H1 (cell line): Measurements from ENCODE around the gene INPP4B. TPM values are rescaled to one million over a fixed set of nuclear protein-coding genes. Genes with fewer than 3 reads are reported as not detected.

ENCODE experiments used
- CTCF ChIA-PET: fragments of 300-600 bp; sonication (Branson Sonifier 250); formaldehyde crosslinking; loops from one replicate; lab custom pipeline; 2021; ENCODE audit not compliant: partially characterized antibody; lab: Charles Lee
- POLR2A ChIA-PET: fragments of 300-600 bp; sonication (Branson Sonifier 250); formaldehyde crosslinking; loops from one replicate; lab custom pipeline; 2021; ENCODE audit warnings: inconsistent platforms; ENCODE audit not compliant: partially characterized antibody; lab: Charles Lee
- DNase-seq, 2 experiments: peaks; one replicate each; pipeline versions ENCODE4 v3.0.0 to v3.0.0-alpha.2; 2010 to 2022; ENCODE audit warnings: low spot score in 2 of 2, low read depth in 1 of 2, mixed read lengths in 1 of 2
- FAIRE-seq: peaks from 2 replicates; lab custom pipeline; 2011; peaks lifted over from hg19 to GRCh38; lab: Jason Lieb, UNC
- H2AFZ ChIP-seq: 2 replicates; pipeline ENCODE4 v1.8.1; 2012; ENCODE audit warnings: low read length, inconsistent platforms
- H2AK5ac ChIP-seq: 2 replicates; pipeline ENCODE4 v1.6.1; 2013; ENCODE audit warnings: low read depth, low read length
- H2BK120ac ChIP-seq: replicated peaks from 2 replicates; pipeline ENCODE3; 2013; ENCODE audit warnings: low read depth, low read length, inconsistent platforms
- H2BK12ac ChIP-seq: 2 replicates; pipeline ENCODE4 v1.6.1; 2013; ENCODE audit warnings: low read depth, low read length
- H2BK15ac ChIP-seq: 2 replicates; pipeline ENCODE4 v1.6.1; 2013; ENCODE audit warnings: low read length
- H2BK20ac ChIP-seq: 2 replicates; pipeline ENCODE4 v1.6.1; 2013; ENCODE audit warnings: low read length
- H2BK5ac ChIP-seq: 2 replicates; pipeline ENCODE4 v1.6.1; 2013; ENCODE audit warnings: low read depth, low read length
- H3K14ac ChIP-seq: 2 replicates; pipeline ENCODE4 v1.6.1; 2013; ENCODE audit warnings: inconsistent platforms; ENCODE audit not compliant: insufficient read length
- H3K18ac ChIP-seq: 2 replicates; pipeline ENCODE4 v1.6.1; 2013; ENCODE audit warnings: low read length; ENCODE audit errors: extremely low read depth
- H3K23ac ChIP-seq: 2 replicates; pipeline ENCODE4 v1.6.1; 2013; ENCODE audit warnings: inconsistent platforms; ENCODE audit not compliant: insufficient read length
- H3K23me2 ChIP-seq: 2 replicates; pipeline ENCODE4 v1.6.1; 2013; ENCODE audit warnings: low read depth, low read length
- H3K27ac ChIP-seq: 2 replicates; pipeline ENCODE4 v1.6.1; 2011; ENCODE audit warnings: low read depth, low read length, inconsistent platforms
- H3K27me3 ChIP-seq, 4 experiments: replicated peaks in 1 of 4; 1 replicate in 1 of 4; 2 replicates in 3 of 4; pipeline versions ENCODE4 v1.6.1 to v1.8.1; 2011 to 2013; ENCODE audit warnings: low read length in 3 of 4, mild to moderate bottlenecking in 3 of 4, inconsistent platforms in 2 of 4, mixed read lengths in 2 of 4, moderate library complexity in 1 of 4; ENCODE audit not compliant: control insufficient read depth in 3 of 4, insufficient read depth in 3 of 4; ENCODE audit errors: extremely low read depth in 1 of 4
- H3K36me3 ChIP-seq, 4 experiments: 2 replicates each; pipeline versions ENCODE4 v1.6.1 to v1.8.1; 2011 to 2013; ENCODE audit warnings: mild to moderate bottlenecking in 4 of 4, low read length in 3 of 4, moderate library complexity in 2 of 4, control low read depth in 1 of 4, inconsistent platforms in 1 of 4; ENCODE audit not compliant: insufficient read depth in 4 of 4, control insufficient read depth in 2 of 4
- H3K4ac ChIP-seq: replicated peaks from 2 replicates; pipeline ENCODE3; 2013; ENCODE audit warnings: low read length, low read depth, mixed read lengths, inconsistent platforms; ENCODE audit not compliant: insufficient read length
- H3K4me1 ChIP-seq, 4 experiments: replicated peaks in 1 of 4; 1 replicate in 1 of 4; 2 replicates in 3 of 4; pipeline versions ENCODE4 v1.6.1 to v1.8.1; 2011 to 2013; ENCODE audit warnings: low read length in 3 of 4, inconsistent platforms in 2 of 4, mixed read lengths in 1 of 4; ENCODE audit not compliant: insufficient read depth in 4 of 4, control insufficient read depth in 3 of 4
- H3K4me2 ChIP-seq, 2 experiments: 2 replicates each; pipeline versions ENCODE4 v1.6.1 to v1.8.1; 2011 to 2013; ENCODE audit warnings: low read depth in 2 of 2, low read length in 2 of 2, control low read depth in 1 of 2, inconsistent platforms in 1 of 2, mild to moderate bottlenecking in 1 of 2; ENCODE audit not compliant: insufficient read depth in 1 of 2
- H3K4me3 ChIP-seq, 4 experiments: fragments of 200-600, 300-600 bp in 1 of 4; sonication (generic), shearing (Covaris generic), sonication (Bioruptor Twin) in 1 of 4; 2 replicates each; pipeline versions ENCODE4 v1.5.1 to v1.8.1; 2011 to 2016; ENCODE audit warnings: low read length in 4 of 4, low read depth in 3 of 4, control low read depth in 2 of 4, inconsistent platforms in 2 of 4, mild to moderate bottlenecking in 2 of 4, mixed read lengths in 1 of 4, moderate library complexity in 1 of 4; ENCODE audit not compliant: insufficient read depth in 2 of 4; ENCODE audit errors: extremely low read depth in 1 of 4
- H3K56ac ChIP-seq: replicated peaks from 2 replicates; pipeline ENCODE3; 2013; ENCODE audit warnings: low read depth, mild to moderate bottlenecking, mixed read lengths, low read length, inconsistent platforms; ENCODE audit not compliant: insufficient read length
- H3K79me1 ChIP-seq: 2 replicates; pipeline ENCODE4 v1.6.1; 2013; ENCODE audit warnings: low read depth, low read length, control low read depth
- H3K79me2 ChIP-seq, 2 experiments: 2 replicates each; pipeline versions ENCODE4 v1.6.1 to v1.8.1; 2012 to 2013; ENCODE audit warnings: low read length in 2 of 2, mild to moderate bottlenecking in 2 of 2, inconsistent platforms in 1 of 2; ENCODE audit not compliant: insufficient read depth in 2 of 2, control insufficient read depth in 1 of 2
- H3K9ac ChIP-seq, 4 experiments: replicated peaks in 1 of 4; 1 replicate in 1 of 4; 2 replicates in 3 of 4; pipeline versions ENCODE4 v1.6.1 to v1.8.1; 2011 to 2013; ENCODE audit warnings: low read depth in 3 of 4, low read length in 3 of 4, control low read depth in 2 of 4, mild to moderate bottlenecking in 2 of 4, moderate library complexity in 2 of 4, inconsistent platforms in 1 of 4; ENCODE audit errors: extremely low read depth in 1 of 4
- H3K9me3 ChIP-seq, 2 experiments: 2 replicates each; pipeline versions ENCODE4 v1.6.1 to v1.8.1; 2012 to 2013; ENCODE audit warnings: mild to moderate bottlenecking in 2 of 2, moderate library complexity in 2 of 2, control low read depth in 1 of 2, inconsistent platforms in 1 of 2, low read depth in 1 of 2, low read length in 1 of 2, mixed read lengths in 1 of 2; ENCODE audit not compliant: insufficient read depth in 2 of 2
- H4K20me1 ChIP-seq, 2 experiments: replicated peaks in 1 of 2; 2 replicates each; pipeline versions ENCODE3 to v1.8.1; 2011 to 2013; ENCODE audit warnings: inconsistent platforms in 2 of 2, low read length in 2 of 2, mild to moderate bottlenecking in 1 of 2; ENCODE audit not compliant: insufficient read depth in 2 of 2, control insufficient read depth in 1 of 2
- H4K5ac ChIP-seq: 2 replicates; pipeline ENCODE4 v1.6.1; 2013; ENCODE audit warnings: low read length, low read depth, mixed read lengths, inconsistent platforms; ENCODE audit not compliant: insufficient read length
- H4K8ac ChIP-seq: 2 replicates; pipeline ENCODE4 v1.8.0; 2013; ENCODE audit warnings: mild to moderate bottlenecking, moderate library complexity, low read length, inconsistent platforms; ENCODE audit not compliant: insufficient read depth; ENCODE audit errors: extremely low read depth
- H4K91ac ChIP-seq: replicated peaks from 2 replicates; pipeline ENCODE3; 2013; ENCODE audit warnings: low read length, mixed read lengths, inconsistent platforms; ENCODE audit not compliant: insufficient read length
- CBX8 ChIP-seq: fragments of 300-800, 300-1000 bp; sonication (generic); IDR thresholded peaks from 2 replicates; pipeline ENCODE4 v1.7.1; 2016; ENCODE audit warnings: low read depth, low read length, borderline replicate concordance
- CHD2 ChIP-seq: IDR thresholded peaks from 2 replicates; pipeline ENCODE4 v1.6.1; 2012; ENCODE audit warnings: low read length, improper control_type of control experiment
- CTBP2 ChIP-seq: IDR thresholded peaks from 2 replicates; pipeline ENCODE4 v1.7.0; 2011; ENCODE audit warnings: borderline replicate concordance, mild to moderate bottlenecking, moderate library complexity, mixed read lengths, low read length; ENCODE audit not compliant: insufficient read depth, insufficient read length
- E2F6 ChIP-seq: IDR thresholded peaks from 2 replicates; pipeline ENCODE4 v1.6.1; 2012; ENCODE audit warnings: inconsistent platforms
- HDAC2 ChIP-seq, 2 experiments: fragments of 300-600 bp in 1 of 2; sonication (generic) in 1 of 2; IDR thresholded peaks; 2 replicates each; pipeline ENCODE4 v1.6.1; 2011 to 2012; ENCODE audit warnings: low read depth in 2 of 2, low read length in 2 of 2, mild to moderate bottlenecking in 2 of 2, moderate library complexity in 2 of 2, borderline replicate concordance in 1 of 2, inconsistent platforms in 1 of 2
- MAFK ChIP-seq: IDR thresholded peaks from 2 replicates; pipeline ENCODE4 v1.6.1; 2012; ENCODE audit warnings: low read depth, mild to moderate bottlenecking, improper control_type of control experiment, low read length
- PHF8 ChIP-seq: fragments of 200-600 bp; sonication (generic); conservative IDR thresholded peaks from 2 replicates; pipeline ENCODE4 v1.7.1; 2012; ENCODE audit warnings: low read depth, mild to moderate bottlenecking, inconsistent platforms, low read length, moderate library complexity
- POLR2AphosphoS5 ChIP-seq: IDR thresholded peaks from 2 replicates; pipeline ENCODE4 v1.6.1; 2011; ENCODE audit warnings: low read depth, low read length
- POU5F1 ChIP-seq: IDR thresholded peaks from 2 replicates; pipeline ENCODE4 v1.6.1; 2011; ENCODE audit warnings: low read depth, mild to moderate bottlenecking, low read length, moderate library complexity
- TAF7 ChIP-seq: optimal IDR thresholded peaks from 2 replicates; pipeline ENCODE3; 2011; ENCODE audit warnings: low read depth, mild to moderate bottlenecking, inconsistent platforms, low read length, moderate library complexity, borderline replicate concordance
- TBP ChIP-seq: IDR thresholded peaks from 2 replicates; pipeline ENCODE4 v1.6.1; 2011; ENCODE audit warnings: low read depth, low read length, improper control_type of control experiment
- WGBS, 2 experiments: shearing (Covaris generic) in 1 of 2; methylation state at CpG; one replicate each; pipeline versions ENCODE4 v1.1.6 to v1.1.7; 2013 to 2015; ENCODE audit warnings: low lambda C conversion rate in 2 of 2, mixed read lengths in 2 of 2, inconsistent platforms in 1 of 2, low coverage in 1 of 2, missing lambda C conversion rate in 1 of 2; ENCODE audit not compliant: insufficient replicate concordance in 2 of 2, insufficient coverage in 1 of 2, insufficient read length in 1 of 2; ENCODE audit errors: extremely low coverage in 1 of 2, missing lambda C conversion rate in 1 of 2; 5-methylcytosine and 5-hydroxymethylcytosine counted together
- polyA plus RNA-seq, 7 experiments: library from polyadenylated mRNA; depleted of rRNA in 3 of 7; stranded (reverse) in 5 of 7; unstranded in 2 of 7; fragments of >200 nt in 5 of 7; fragments of 200-250 nt in 2 of 7; gene quantifications; 1 replicate in 5 of 7; 2 replicates in 1 of 7; 4 replicates in 1 of 7; pipeline versions ENCODE4 v1.2.1 to v1.2.3, GENCODE V29; 2011 to 2013; ENCODE audit warnings: missing spikeins in 2 of 7, mixed read lengths in 2 of 7
- total RNA-seq: library from RNA; stranded (reverse); fragmentation: NEBNext Ultra II Directional; extraction: Animal tissue kit (Norgen Biotek cat#: 25700); gene quantifications from 2 replicates; pipeline ENCODE4 v1.2.1, GENCODE V29; 2021
- TF ChIP-seq, protein P1 (sequence below): IDR thresholded peaks from 2 replicates; pipeline ENCODE4 v1.6.1; 2012; ENCODE audit warnings: low read length, inconsistent platforms

Gene INPP4B
- total and polyA plus RNA-seq, 2 of the 8 experiments (the other 6 are each of a cell fraction or from before 2014, with no cell fraction given), result 0.11 to 0.54 TPM

- 88% methylated on average over 3 of the region's 3 CpGs; no CpG with 5 or more reads in 1 of the 2 experiments for WGBS, 2 experiments
- TF ChIP-seq E2F6 (no peak), MAFK (no peak), CBX8 (no peak), PHF8 (no peak), CTBP2 (no peak), CHD2 (no peak), HDAC2 (IDR thresholded peaks at IDR 0.05; ENCODE audit: borderline replicate concordance in 1 of 2, low read depth in 2 of 2, low read length in 2 of 2) (no peak), POLR2AphosphoS5 (no peak), TBP (no peak), TAF7 (no peak), POU5F1 (no peak)
- TF ChIP-seq, protein P1, sequence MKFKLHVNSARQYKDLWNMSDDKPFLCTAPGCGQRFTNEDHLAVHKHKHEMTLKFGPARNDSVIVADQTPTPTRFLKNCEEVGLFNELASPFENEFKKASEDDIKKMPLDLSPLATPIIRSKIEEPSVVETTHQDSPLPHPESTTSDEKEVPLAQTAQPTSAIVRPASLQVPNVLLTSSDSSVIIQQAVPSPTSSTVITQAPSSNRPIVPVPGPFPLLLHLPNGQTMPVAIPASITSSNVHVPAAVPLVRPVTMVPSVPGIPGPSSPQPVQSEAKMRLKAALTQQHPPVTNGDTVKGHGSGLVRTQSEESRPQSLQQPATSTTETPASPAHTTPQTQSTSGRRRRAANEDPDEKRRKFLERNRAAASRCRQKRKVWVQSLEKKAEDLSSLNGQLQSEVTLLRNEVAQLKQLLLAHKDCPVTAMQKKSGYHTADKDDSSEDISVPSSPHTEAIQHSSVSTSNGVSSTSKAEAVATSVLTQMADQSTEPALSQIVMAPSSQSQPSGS, result no peak
Measured at GRCh38 chr4:142129473-142129872, 716.6 kb downstream of the INPP4B start.

More at GRCh38 chr4:142129473-142129872, 716.6 kb downstream of the INPP4B start:
- Histone ChIP-seq H3K4me3 (no peak overlapping the region), H4K8ac (no peak overlapping the region), H2AK5ac (no peak overlapping the region), H3K27ac (no peak overlapping the region), H3K18ac (no peak overlapping the region), H2BK20ac (no peak overlapping the region), H2BK120ac (no peak overlapping the region), H4K91ac (no peak overlapping the region), H4K5ac (no peak overlapping the region), H3K36me3 (no peaks in the 10 kb centered on the region), H3K23me2 (no peaks in the 10 kb centered on the region; the same call in 1 of the 2 replicates), H3K79me1 (no peaks in the 10 kb centered on the region), H3K4ac (no peak overlapping the region), H3K4me2 (no peak overlapping the region), H3K27me3 (no peaks in the 10 kb centered on the region), H3K14ac (no peak overlapping the region), H3K4me1 (no peaks in the 10 kb centered on the region), H3K23ac (no peak overlapping the region), H4K20me1 (no peaks in the 10 kb centered on the region), H2BK15ac (no peak overlapping the region), H3K79me2 (no peaks in the 10 kb centered on the region), H3K9me3 (no peaks in the 10 kb centered on the region), H2BK12ac (no peak overlapping the region), H2AFZ (no peak overlapping the region), H3K56ac (no peak overlapping the region), H3K9ac (no peak overlapping the region), H2BK5ac (no peak overlapping the region)
- FAIRE-seq, result no peak
- no peak for DNase-seq
- ChIA-PET CTCF (interaction anchor here (1.6 kb wide), 1 partner anchor 223 kb away, joined by 4 read pairs; no protein-coding TSS in a partner anchor), POLR2A (no interaction called here)
